Measurements from ENCODE around the gene FABP1.

FABP1 gene

GRCh38 chr2:88110830-88111229 is 17.0 kb downstream of the FABP1 start:
- DNase-seq, result no peak

- no peak for DNase-seq
Observed at GRCh38 chr2:88108796-88109195, 19.1 kb downstream of the FABP1 start.

DNA sequence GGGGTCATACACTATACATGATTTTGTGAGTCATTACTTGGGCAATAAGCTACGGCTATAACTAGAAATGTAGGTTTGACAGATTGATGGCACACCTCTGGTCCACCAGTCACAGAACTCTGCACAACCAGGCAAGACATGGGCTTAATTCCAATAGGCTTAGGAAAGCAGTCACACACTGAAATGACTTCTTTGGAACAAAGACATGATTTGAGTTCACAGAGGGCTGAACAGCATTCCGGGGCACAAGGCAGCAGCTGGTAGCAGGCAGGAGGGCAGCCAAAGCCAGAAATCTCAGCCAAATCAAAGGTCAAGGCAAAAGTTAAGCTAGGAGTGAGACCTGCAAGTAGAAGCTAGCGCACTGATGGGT is 27.4 kb downstream of the FABP1 start:
- no peak for DNase-seq

DNA sequence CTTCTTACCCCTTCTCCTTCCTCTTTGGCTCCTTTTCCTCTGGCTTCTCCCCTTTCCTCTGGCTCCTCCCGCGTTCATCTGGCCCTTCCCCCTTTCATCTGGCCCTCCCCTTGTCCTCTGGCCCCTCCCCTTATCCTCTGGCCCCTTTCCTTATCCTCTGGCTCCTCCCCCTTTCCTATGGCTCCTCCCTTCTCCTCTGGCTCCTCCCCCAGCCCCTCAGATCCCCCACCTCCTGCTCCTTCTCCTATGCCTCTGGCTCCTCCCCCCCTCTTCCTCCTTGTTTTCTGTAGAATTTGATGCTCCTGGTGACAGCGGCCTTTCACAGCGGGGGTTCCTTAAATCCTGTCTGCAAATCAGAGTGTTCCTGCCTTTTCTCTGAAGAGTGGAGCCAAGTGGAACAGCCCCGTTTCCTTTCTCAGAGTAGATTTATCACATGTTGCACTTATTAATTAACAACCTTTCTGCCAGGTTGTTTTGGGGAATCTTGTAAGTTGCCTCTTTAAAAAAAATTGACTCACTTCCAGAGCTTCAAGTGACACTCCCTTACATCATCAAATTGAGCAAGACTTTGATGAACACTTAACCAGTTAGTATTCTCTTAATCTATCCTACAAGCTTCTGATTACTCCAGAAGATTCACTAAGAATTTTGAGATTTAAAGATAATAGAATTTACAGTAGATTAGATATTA is 27.9 kb downstream of the FABP1 start:
- DNase-seq, result peak; percentile 22

GRCh38 chr2:88098558-88098900 is 29.3 kb downstream of the FABP1 start:
- no peak for DNase-seq

GRCh38 chr2:88097891-88098557 is 29.8 kb downstream of the FABP1 start:
- DNase-seq, result no peak

GRCh38 chr2:88097192-88097591 is 30.7 kb downstream of the FABP1 start:
- DNase-seq, result no peak

DNA sequence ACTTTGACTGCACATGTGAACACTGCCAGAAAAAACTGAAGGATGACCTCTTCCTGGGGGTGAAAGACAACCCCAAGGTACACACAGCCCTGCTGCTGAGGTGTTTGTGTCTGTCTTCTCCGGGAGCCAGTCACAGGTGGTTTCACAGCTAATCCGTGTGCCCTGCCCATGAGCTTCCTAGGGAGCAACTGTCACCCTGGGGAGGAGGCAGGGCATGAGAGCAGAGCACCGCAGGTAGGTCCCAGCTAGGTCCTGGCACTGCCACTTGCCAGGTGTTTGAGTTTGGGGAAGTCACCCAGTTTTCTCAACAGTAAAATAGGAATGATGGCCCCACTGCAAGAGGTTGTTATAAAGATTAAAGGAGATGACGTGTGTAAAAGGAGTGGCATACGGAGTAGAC is 31.2 kb downstream of the FABP1 start:
- DNase-seq, result no peak

- no peak for DNase-seq
Observed at GRCh38 chr2:88095022-88095421, 32.8 kb downstream of the FABP1 start.

DNA sequence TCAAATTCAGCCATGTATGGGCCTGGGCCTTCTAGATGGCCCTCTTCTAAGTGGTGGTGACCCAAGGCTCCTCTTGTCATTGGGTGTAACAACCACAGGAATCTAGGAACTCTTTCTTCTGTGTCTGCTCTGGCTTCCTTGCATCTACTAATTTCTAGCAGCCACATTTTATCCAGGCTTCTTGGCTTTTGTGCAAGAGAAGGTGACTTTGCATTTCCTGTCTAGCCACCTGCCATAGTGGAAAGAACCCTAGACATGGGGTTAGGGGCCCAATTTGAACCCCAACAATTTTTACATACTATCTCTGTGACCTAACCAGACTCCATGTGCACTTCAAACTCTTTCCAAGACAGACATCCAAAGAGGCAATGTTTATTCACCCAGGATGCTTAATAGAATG is 35.1 kb downstream of the FABP1 start:
- DNase-seq, result no peak

- peak; percentile 67 for DNase-seq
Observed at GRCh38 chr2:88091943-88092342, 35.9 kb downstream of the FABP1 start.

DNA sequence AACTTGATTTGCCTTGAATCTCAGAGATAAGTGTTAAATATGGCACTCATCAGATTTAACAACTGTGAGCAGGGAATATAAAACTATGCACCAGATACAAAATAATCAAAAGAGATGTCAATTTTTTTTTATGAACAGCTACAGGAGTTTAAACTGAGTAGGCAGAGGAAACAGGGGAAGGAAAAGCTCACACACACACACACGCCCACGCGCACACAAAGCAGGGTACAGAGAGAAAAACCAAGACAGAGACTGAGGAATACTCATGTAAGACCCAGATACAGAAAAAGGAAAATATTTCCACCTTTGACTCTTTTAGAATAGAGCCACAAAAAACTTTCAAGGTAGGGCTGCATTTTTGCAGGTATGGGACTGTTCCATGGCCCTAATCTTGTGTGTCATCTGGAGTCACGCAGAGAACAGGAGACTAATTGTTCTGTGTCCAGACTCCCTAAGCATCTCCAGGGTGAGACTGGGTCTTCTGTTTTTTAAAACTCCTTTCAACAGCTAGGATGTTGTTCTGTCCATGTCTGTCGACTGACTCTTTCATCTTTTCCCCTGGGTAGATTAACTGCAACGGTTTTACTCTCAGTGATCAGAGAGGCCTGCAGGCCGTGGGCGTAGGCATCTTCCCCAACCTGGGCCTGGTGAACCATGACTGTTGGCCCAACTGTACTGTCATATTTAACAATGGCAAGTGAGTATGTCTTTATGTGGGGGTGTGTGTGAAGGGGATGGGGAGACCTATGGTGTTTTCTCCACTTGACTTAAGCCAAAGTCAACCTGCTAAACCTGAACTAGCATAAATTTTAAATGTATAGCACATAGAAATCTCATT is 37.2 kb downstream of the FABP1 start:
- DNase-seq, result no peak

DNA sequence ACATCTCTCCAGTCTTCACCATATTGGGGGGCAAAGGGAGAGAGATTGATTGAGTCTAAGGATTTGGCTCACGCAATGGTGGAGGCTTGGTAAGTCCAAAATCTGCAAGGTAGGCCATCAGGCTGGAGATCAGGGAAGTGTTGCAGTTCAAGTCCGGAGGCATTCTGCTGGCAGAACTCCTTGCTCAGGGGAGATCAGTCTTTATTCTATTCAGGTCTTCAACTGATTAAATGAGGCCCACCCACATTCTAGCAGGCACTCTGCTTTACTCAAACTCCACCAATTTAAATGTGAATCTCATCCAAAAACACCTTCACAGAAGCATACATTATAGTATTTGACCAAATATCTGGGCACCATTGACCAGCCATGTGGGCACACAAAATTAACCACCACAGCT is 38.9 kb downstream of the FABP1 start:
- no peak for DNase-seq

- DNase-seq, result no peak
Observed at GRCh38 chr2:88087763-88088162, 40.1 kb downstream of the FABP1 start.

DNA sequence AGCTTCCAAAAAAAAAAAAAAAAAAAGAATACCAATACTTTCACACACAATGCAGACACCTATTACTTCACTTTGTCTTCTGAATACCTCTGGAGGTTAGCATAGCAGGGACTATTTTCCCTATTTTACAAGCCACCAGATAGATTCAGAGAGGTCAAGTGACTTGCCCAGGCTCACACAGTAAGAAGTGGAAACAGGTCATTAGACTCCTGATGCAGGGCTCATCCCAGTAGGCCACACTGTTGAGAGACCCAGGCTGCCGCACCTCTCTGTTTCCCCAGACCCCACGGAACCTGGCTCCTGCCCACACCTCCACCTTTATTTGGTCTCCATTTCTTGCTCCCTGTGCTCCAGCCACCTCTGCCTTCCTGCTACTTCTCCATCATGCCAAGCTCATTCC is 40.8 kb downstream of the FABP1 start:
- no peak for DNase-seq

- no peak for DNase-seq
Observed at GRCh38 chr2:88086401-88086800, 41.5 kb downstream of the FABP1 start.

DNA sequence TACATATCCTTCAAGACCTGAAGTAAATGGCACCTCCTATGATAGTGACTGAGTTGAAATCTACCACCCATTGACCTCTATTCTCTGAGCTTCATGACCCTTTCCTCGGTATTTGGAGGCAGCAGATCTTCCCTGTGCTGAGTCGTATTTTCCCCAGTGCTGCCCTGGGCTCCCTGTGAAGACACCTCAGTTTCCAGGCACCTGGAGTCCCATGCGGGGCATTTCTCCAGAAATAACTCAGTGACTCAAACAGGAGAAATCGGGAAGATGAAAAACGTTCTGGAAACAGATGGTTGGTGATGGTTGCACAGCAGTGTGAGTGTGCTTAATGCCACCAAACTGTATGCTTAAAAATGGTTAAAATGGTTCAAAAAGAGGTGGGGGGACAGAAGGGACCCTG is 42.3 kb downstream of the FABP1 start:
- no peak for DNase-seq

- DNase-seq, result no peak
Observed at GRCh38 chr2:88085099-88085498, 42.8 kb downstream of the FABP1 start.

GRCh38 chr2:88082781-88083180 is 45.1 kb downstream of the FABP1 start:
- no peak for DNase-seq

- DNase-seq, result no peak
Observed at GRCh38 chr2:88081924-88082608, 45.8 kb downstream of the FABP1 start.

DNA sequence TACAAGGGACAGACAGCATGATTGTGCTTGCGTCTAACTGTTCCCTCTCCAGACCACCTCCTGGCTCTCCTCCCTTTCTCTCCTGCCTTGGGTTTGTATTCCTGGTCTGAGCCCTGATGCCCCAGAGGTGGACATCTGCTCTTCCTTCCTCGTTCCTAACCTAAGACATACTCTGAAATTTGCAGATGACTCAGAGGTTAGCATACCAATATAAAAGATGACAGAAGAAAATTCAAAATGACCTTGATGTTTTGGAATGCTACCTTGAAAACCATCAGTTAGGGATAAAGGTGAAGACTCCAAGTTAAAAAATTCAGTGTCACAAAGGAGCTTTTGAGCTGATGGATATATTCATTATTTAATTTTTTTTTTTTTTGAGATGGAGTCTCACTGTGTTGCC is 47.3 kb downstream of the FABP1 start:
- DNase-seq, result no peak

GRCh38 chr2:88078643-88079172 is 49.2 kb downstream of the FABP1 start:
- DNase-seq, result no peak

DNA sequence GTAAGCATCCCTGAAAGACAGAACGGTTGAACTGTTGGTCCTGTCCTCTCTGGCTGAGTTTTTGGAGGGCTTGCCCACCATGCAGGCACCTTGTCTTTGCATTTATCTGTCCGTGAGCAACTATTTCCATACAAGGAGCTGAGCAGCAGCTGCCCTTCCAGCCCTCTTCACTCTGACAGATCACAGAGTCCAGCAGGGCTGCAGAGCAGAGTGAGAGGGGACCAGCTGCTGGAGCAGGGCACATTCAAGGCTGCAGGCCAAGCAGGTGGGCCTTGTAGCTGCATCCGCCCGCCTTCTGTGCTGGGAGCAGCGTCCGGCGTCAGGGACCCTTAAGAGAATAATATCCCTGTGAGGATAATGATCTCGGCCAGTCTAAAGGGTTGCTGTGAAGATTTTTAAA is 50.8 kb downstream of the FABP1 start:
- no peak for DNase-seq
